HEK293 (cell line): Measurements from ENCODE around the gene STIM2.

Experiments used
- BCL11A ChIP-seq: fragments of 450-650 bp; formaldehyde crosslinking; IDR thresholded peaks from 2 replicates; pipeline ENCODE4 v1.5.1; 2016; ENCODE audit warnings: low read depth, missing biosample characterization, missing genetic modification characterization
- SETDB1 ChIP-seq: IDR thresholded peaks from one replicate; pipeline ENCODE4 v1.6.1; 2017; ENCODE audit warnings: mild to moderate bottlenecking, low read length, moderate library complexity, mixed read lengths; ENCODE audit not compliant: insufficient read length
- SP3 ChIP-seq: fragments of 450-650 bp; formaldehyde crosslinking; IDR thresholded peaks from 2 replicates; pipeline ENCODE4 v1.5.1; 2016; ENCODE audit warnings: missing biosample characterization, missing genetic modification characterization
- ZBTB21 ChIP-seq: fragments of 450-650 bp; formaldehyde crosslinking; IDR thresholded peaks from 2 replicates; pipeline ENCODE4 v1.5.1; 2017; ENCODE audit warnings: missing biosample characterization, missing genetic modification characterization
- ZBTB49 ChIP-seq: fragments of 450-650 bp; formaldehyde crosslinking; IDR thresholded peaks from 2 replicates; pipeline ENCODE4 v1.5.1; 2016; ENCODE audit warnings: missing biosample characterization, missing genetic modification characterization, low read depth
- ZIC2 ChIP-seq: fragments of 450-650 bp; formaldehyde crosslinking; IDR thresholded peaks from 2 replicates; pipeline ENCODE4 v1.5.1; 2016; ENCODE audit warnings: missing biosample characterization, missing genetic modification characterization
- ZNF10 ChIP-seq: fragments of 450-650 bp; formaldehyde crosslinking; IDR thresholded peaks from 2 replicates; pipeline ENCODE4 v1.5.1; 2017; ENCODE audit warnings: missing biosample characterization, missing genetic modification characterization
- ZNF140 ChIP-seq: fragments of 450-650 bp; formaldehyde crosslinking; IDR thresholded peaks from 2 replicates; pipeline ENCODE4 v1.5.1; 2016; ENCODE audit warnings: missing biosample characterization, missing genetic modification characterization
- ZNF175 ChIP-seq: fragments of 450-650 bp; formaldehyde crosslinking; IDR thresholded peaks from 2 replicates; pipeline ENCODE4 v1.5.1; 2016; ENCODE audit warnings: missing biosample characterization, missing genetic modification characterization
- ZNF184 ChIP-seq: fragments of 450-650 bp; IDR thresholded peaks from 2 replicates; pipeline ENCODE4 v1.5.1; 2018; ENCODE audit warnings: missing biosample characterization, mild to moderate bottlenecking, missing genetic modification characterization
- ZNF239 ChIP-seq: fragments of 450-650 bp; formaldehyde crosslinking; IDR thresholded peaks from 2 replicates; pipeline ENCODE4 v1.5.1; 2016; ENCODE audit warnings: missing biosample characterization, missing genetic modification characterization
- ZNF274 ChIP-seq, 2 experiments: fragments of 200-500 bp in 1 of 2; fragments of 450-650 bp in 1 of 2; sonication (Bioruptor generic) in 1 of 2; formaldehyde crosslinking in 1 of 2; IDR thresholded peaks; 2 replicates each; pipeline versions ENCODE4 v1.5.1 to v1.6.1; 2014 to 2016; ENCODE audit warnings: borderline replicate concordance in 1 of 2, inconsistent platforms in 1 of 2, low read length in 1 of 2, missing biosample characterization in 1 of 2, missing genetic modification characterization in 1 of 2
- ZNF324 ChIP-seq: fragments of 450-650 bp; formaldehyde crosslinking; IDR thresholded peaks from 2 replicates; pipeline ENCODE4 v1.5.1; 2016; ENCODE audit warnings: missing biosample characterization, missing genetic modification characterization
- ZNF362 ChIP-seq: fragments of 450-650 bp; formaldehyde crosslinking; IDR thresholded peaks from 2 replicates; pipeline ENCODE4 v1.5.1; 2016; ENCODE audit warnings: missing biosample characterization, missing genetic modification characterization
- ZNF391 ChIP-seq: fragments of 450-650 bp; formaldehyde crosslinking; IDR thresholded peaks from 2 replicates; pipeline ENCODE4 v1.5.1; 2016; ENCODE audit warnings: low read depth, missing biosample characterization, missing genetic modification characterization, borderline replicate concordance
- ZNF423 ChIP-seq: fragments of 450-650 bp; formaldehyde crosslinking; IDR thresholded peaks from 2 replicates; pipeline ENCODE4 v1.5.1; 2016; ENCODE audit warnings: missing biosample characterization, missing genetic modification characterization
- ZNF433 ChIP-seq: fragments of 450-650 bp; formaldehyde crosslinking; IDR thresholded peaks from 2 replicates; pipeline ENCODE4 v1.5.1; 2016; ENCODE audit warnings: missing biosample characterization, missing genetic modification characterization, low read depth
- ZNF510 ChIP-seq: fragments of 450-650 bp; formaldehyde crosslinking; IDR thresholded peaks from 2 replicates; pipeline ENCODE4 v1.5.1; 2018; ENCODE audit warnings: mild to moderate bottlenecking, missing genetic modification characterization, missing biosample characterization; ENCODE audit not compliant: insufficient replicate concordance
- ZNF560 ChIP-seq: fragments of 450-650 bp; formaldehyde crosslinking; IDR thresholded peaks from 2 replicates; pipeline ENCODE4 v1.5.1; 2017; ENCODE audit warnings: missing biosample characterization, missing genetic modification characterization, borderline replicate concordance
- ZNF561 ChIP-seq: fragments of 450-650 bp; IDR thresholded peaks from 2 replicates; pipeline ENCODE4 v1.5.1; 2018; ENCODE audit warnings: missing biosample characterization, missing genetic modification characterization, borderline replicate concordance
- ZNF571 ChIP-seq: fragments of 450-650 bp; formaldehyde crosslinking; IDR thresholded peaks from 2 replicates; pipeline ENCODE4 v1.5.0; 2017; ENCODE audit warnings: missing biosample characterization, missing genetic modification characterization
- ZNF585B ChIP-seq: fragments of 450-650 bp; formaldehyde crosslinking; IDR thresholded peaks from 2 replicates; pipeline ENCODE4 v1.5.1; 2016; ENCODE audit warnings: missing biosample characterization, missing genetic modification characterization
- ZNF629 ChIP-seq: fragments of 450-650 bp; formaldehyde crosslinking; IDR thresholded peaks from 2 replicates; pipeline ENCODE4 v1.5.1; 2017; ENCODE audit warnings: missing biosample characterization, missing genetic modification characterization
- ZNF677 ChIP-seq: fragments of 450-650 bp; IDR thresholded peaks from 2 replicates; pipeline ENCODE4 v1.5.0; 2018; ENCODE audit warnings: missing biosample characterization, mild to moderate bottlenecking, missing genetic modification characterization, moderate library complexity
- ZNF777 ChIP-seq: fragments of 450-650 bp; formaldehyde crosslinking; IDR thresholded peaks from 2 replicates; pipeline ENCODE4 v1.5.1; 2017; ENCODE audit warnings: missing biosample characterization, missing genetic modification characterization, borderline replicate concordance
- ZSCAN23 ChIP-seq: fragments of 450-650 bp; formaldehyde crosslinking; IDR thresholded peaks from 2 replicates; pipeline ENCODE4 v1.5.1; 2016; ENCODE audit warnings: missing biosample characterization, missing genetic modification characterization
- ZXDB ChIP-seq: fragments of 450-650 bp; formaldehyde crosslinking; IDR thresholded peaks from 2 replicates; pipeline ENCODE4 v1.5.1; 2016; ENCODE audit warnings: missing biosample characterization, missing genetic modification characterization
- TF ChIP-seq, protein P1 (sequence below): fragments of 450-650 bp; formaldehyde crosslinking; IDR thresholded peaks from 2 replicates; pipeline ENCODE4 v1.5.1; 2016; ENCODE audit warnings: missing biosample characterization, missing genetic modification characterization
- TF ChIP-seq, protein P2 (sequence below): fragments of 450-650 bp; formaldehyde crosslinking; IDR thresholded peaks from 2 replicates; pipeline ENCODE4 v1.5.1; 2016; ENCODE audit warnings: missing biosample characterization, missing genetic modification characterization
- TF ChIP-seq, protein P3 (sequence below): fragments of 450-650 bp; formaldehyde crosslinking; IDR thresholded peaks from 2 replicates; pipeline ENCODE4 v1.5.1; 2017; ENCODE audit warnings: missing biosample characterization, missing genetic modification characterization
- TF ChIP-seq, protein P4 (sequence below): fragments of 450-650 bp; formaldehyde crosslinking; IDR thresholded peaks from 2 replicates; pipeline ENCODE4 v1.5.1; 2016; ENCODE audit warnings: missing biosample characterization, missing genetic modification characterization

STIM2 gene

DNA sequence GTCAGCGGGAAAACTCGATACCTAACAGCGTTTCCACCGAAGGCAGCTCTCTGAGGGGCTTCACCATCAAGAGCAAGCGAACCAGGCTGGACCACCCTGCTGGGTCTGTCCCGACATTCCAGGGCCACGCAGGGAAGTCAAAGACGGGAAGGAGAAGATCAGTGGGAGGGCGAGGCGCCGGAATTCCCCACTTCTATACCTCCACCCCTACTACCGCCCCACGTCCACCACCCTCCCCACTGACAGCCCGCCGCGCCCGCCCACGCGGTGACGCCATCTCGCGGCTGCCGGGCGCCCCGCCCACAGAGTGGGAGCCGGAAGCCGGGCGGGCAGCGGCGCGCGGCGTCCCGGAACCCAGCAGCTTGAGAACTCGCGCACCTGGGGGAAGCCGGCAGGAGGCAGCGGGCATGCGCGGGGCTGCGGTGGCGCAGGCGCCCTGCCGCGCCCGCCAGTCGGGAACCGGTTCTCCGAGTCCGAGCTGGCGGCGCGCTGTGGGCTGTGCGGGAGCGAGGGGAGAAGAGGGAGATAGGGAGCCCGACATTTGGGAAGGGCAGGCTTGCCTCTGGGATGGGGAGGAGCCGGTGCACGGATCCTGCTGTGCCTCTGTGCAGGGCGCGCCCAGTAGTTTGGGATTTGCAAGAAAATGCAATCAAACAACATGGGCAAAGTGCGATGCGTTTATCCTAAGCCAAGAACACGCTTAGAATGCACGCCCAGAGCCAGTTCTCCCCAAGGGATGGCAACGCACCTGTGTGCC lies 3.2 kb upstream of the STIM2 start (continued):
- no peak for TF ChIP-seq SETDB1
- TF ChIP-seq ZBTB21 (tag by site-specific recombination), result no peak
- TF ChIP-seq ZSCAN23 (tag by site-specific recombination), result no peak
- TF ChIP-seq ZNF560 (tag by site-specific recombination), result no peak
- peak; percentile 48 for TF ChIP-seq SP3 (tag by site-specific recombination)
- no peak for TF ChIP-seq ZNF510 (tag by site-specific recombination)
- no peak for TF ChIP-seq ZNF184 (tag by site-specific recombination)
- no peak for TF ChIP-seq ZNF571 (tag by site-specific recombination)
- no peak for TF ChIP-seq ZBTB49
- TF ChIP-seq, protein P1, sequence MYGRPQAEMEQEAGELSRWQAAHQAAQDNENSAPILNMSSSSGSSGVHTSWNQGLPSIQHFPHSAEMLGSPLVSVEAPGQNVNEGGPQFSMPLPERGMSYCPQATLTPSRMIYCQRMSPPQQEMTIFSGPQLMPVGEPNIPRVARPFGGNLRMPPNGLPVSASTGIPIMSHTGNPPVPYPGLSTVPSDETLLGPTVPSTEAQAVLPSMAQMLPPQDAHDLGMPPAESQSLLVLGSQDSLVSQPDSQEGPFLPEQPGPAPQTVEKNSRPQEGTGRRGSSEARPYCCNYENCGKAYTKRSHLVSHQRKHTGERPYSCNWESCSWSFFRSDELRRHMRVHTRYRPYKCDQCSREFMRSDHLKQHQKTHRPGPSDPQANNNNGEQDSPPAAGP, result no peak
- TF ChIP-seq, protein P2, sequence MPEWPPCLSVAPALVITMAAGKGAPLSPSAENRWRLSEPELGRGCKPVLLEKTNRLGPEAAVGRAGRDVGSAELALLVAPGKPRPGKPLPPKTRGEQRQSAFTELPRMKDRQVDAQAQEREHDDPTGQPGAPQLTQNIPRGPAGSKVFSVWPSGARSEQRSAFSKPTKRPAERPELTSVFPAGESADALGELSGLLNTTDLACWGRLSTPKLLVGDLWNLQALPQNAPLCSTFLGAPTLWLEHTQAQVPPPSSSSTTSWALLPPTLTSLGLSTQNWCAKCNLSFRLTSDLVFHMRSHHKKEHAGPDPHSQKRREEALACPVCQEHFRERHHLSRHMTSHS (tag by site-specific recombination), result no peak
- no peak for TF ChIP-seq ZNF391 (tag by site-specific recombination)
- TF ChIP-seq, protein P3, sequence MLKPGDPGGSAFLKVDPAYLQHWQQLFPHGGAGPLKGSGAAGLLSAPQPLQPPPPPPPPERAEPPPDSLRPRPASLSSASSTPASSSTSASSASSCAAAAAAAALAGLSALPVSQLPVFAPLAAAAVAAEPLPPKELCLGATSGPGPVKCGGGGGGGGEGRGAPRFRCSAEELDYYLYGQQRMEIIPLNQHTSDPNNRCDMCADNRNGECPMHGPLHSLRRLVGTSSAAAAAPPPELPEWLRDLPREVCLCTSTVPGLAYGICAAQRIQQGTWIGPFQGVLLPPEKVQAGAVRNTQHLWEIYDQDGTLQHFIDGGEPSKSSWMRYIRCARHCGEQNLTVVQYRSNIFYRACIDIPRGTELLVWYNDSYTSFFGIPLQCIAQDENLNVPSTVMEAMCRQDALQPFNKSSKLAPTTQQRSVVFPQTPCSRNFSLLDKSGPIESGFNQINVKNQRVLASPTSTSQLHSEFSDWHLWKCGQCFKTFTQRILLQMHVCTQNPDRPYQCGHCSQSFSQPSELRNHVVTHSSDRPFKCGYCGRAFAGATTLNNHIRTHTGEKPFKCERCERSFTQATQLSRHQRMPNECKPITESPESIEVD (tag by site-specific recombination), result no peak
- TF ChIP-seq ZNF433 (tag by site-specific recombination), result no peak
- TF ChIP-seq, protein P4, sequence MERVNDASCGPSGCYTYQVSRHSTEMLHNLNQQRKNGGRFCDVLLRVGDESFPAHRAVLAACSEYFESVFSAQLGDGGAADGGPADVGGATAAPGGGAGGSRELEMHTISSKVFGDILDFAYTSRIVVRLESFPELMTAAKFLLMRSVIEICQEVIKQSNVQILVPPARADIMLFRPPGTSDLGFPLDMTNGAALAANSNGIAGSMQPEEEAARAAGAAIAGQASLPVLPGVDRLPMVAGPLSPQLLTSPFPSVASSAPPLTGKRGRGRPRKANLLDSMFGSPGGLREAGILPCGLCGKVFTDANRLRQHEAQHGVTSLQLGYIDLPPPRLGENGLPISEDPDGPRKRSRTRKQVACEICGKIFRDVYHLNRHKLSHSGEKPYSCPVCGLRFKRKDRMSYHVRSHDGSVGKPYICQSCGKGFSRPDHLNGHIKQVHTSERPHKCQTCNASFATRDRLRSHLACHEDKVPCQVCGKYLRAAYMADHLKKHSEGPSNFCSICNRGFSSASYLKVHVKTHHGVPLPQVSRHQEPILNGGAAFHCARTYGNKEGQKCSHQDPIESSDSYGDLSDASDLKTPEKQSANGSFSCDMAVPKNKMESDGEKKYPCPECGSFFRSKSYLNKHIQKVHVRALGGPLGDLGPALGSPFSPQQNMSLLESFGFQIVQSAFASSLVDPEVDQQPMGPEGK (tag by site-specific recombination), result peak; percentile 69
- no peak for TF ChIP-seq BCL11A (tag by site-specific recombination)
- TF ChIP-seq ZNF362 (tag by site-specific recombination), result no peak
- no peak for TF ChIP-seq ZNF274 (IDR thresholded peaks at IDR 0.05; ENCODE audit: low read length)
- no peak for TF ChIP-seq ZNF274 (tag by site-specific recombination; IDR thresholded peaks at IDR 0.05; ENCODE audit: borderline replicate concordance)
- TF ChIP-seq ZNF561 (tag by site-specific recombination), result no peak
- peak; percentile 41; the same call in 1 of the 2 replicates for TF ChIP-seq ZNF629
- TF ChIP-seq ZNF10 (tag by site-specific recombination), result no peak
- TF ChIP-seq ZNF777 (tag by site-specific recombination), result no peak
- TF ChIP-seq ZIC2 (tag by site-specific recombination), result peak; percentile 64
- 0 out of 2 replicates have a peak, but pooled peaks have one; percentile 18 for TF ChIP-seq ZXDB (tag by site-specific recombination)
- no peak for TF ChIP-seq ZNF324 (tag by site-specific recombination)
- TF ChIP-seq ZNF423 (tag by site-specific recombination), result no peak
- TF ChIP-seq ZNF175 (tag by site-specific recombination), result no peak
- TF ChIP-seq ZNF677, result no peak
- TF ChIP-seq ZNF140, result no peak
- TF ChIP-seq ZNF585B (tag by site-specific recombination), result no peak
- TF ChIP-seq ZNF239 (tag by site-specific recombination), result no peak
